OCI-LY1 (cell line): ENCODE data around the gene NEB.

ENCODE experiments used
- EZH2 ChIP-seq: fragments of 200-600 bp; sonication (generic), shearing (Covaris generic); IDR thresholded peaks from 2 replicates; pipeline ENCODE4 v1.8.0; 2017; ENCODE audit warnings: borderline replicate concordance, mixed run types, mild to moderate bottlenecking, antibody characterized with exemption, low read length, moderate library complexity, mixed read lengths
- TF ChIP-seq, protein P1 (sequence below): fragments of 200-600 bp; sonication (generic), shearing (Covaris generic); IDR thresholded peaks from 2 replicates; pipeline ENCODE4 v1.5.1; 2017; ENCODE audit warnings: mild to moderate bottlenecking, antibody characterized with exemption, low read length, moderate library complexity, mixed read lengths

DNA sequence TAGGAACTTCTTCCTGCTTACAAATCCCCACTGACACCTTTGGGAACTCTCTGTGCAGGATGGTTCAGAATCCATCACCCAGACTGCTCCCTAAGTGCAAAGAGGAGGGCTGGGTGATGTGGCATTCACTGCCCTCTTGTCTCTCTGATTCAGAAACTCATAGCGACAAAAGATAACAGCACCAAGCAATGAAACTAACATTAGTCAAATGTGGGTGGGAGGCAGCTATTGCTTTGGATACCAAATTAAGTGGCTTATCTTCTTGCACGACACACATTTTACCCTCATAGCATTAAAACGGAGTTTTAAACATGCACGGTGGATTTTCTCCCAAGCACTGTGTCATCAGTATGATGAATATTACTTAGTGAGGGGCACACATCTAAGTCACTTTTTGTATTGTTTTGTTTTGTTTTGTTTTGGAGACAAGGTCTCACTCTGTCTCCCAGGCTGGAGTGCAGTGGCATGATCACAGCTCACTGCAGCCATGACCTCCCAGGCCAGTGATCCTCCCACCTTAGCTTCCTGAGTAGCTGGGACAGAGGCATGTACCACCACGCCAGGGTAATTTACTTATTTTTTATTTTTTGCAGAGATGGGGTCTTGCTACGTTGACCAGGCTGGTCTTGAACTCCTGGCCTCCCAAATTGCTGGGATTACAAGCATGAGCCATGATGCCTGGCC, 40.9 kb upstream of the NEB start:
- TF ChIP-seq, protein P1, sequence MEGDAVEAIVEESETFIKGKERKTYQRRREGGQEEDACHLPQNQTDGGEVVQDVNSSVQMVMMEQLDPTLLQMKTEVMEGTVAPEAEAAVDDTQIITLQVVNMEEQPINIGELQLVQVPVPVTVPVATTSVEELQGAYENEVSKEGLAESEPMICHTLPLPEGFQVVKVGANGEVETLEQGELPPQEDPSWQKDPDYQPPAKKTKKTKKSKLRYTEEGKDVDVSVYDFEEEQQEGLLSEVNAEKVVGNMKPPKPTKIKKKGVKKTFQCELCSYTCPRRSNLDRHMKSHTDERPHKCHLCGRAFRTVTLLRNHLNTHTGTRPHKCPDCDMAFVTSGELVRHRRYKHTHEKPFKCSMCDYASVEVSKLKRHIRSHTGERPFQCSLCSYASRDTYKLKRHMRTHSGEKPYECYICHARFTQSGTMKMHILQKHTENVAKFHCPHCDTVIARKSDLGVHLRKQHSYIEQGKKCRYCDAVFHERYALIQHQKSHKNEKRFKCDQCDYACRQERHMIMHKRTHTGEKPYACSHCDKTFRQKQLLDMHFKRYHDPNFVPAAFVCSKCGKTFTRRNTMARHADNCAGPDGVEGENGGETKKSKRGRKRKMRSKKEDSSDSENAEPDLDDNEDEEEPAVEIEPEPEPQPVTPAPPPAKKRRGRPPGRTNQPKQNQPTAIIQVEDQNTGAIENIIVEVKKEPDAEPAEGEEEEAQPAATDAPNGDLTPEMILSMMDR, result no peak
- no peak for TF ChIP-seq EZH2
